Thyroid gland (tissue), 4 donors: ENCODE measurements around the gene KRTAP5-4.

Experiments
- CTCF ChIP-seq, 6 experiments: fragments of 200-600 bp in 3 of 6; fragments of 450-650 bp in 3 of 6; sonication (generic) in 3 of 6; IDR thresholded peaks; one replicate each; pipeline ENCODE4 v1.5.1; 2016 to 2019; ENCODE audit warnings: antibody characterized with exemption in 6 of 6, mild to moderate bottlenecking in 2 of 6, inconsistent platforms in 1 of 6, moderate library complexity in 1 of 6
- POLR2A ChIP-seq, 2 donors: fragments of 450-650 bp; IDR thresholded peaks; one replicate each; pipeline ENCODE4 v1.6.1; 2017; ENCODE audit warnings: antibody characterized with exemption in 2 of 2, mild to moderate bottlenecking in 2 of 2, moderate library complexity in 1 of 2

- TF ChIP-seq CTCF (IDR thresholded peaks at IDR 0.05) (no peak), POLR2A (IDR thresholded peaks at IDR 0.05) (no peak)
Measured at GRCh38 chr11:1654388-1655167, 32.6 kb upstream of the KRTAP5-4 start.
